ENCODE results near the gene CLDN17. TPM values are rescaled to one million over a fixed set of nuclear protein-coding genes. Genes with fewer than 3 reads are reported as not detected.

CLDN17 gene
- total RNA-seq: not detected
- long read RNA-seq, donor 1: 0 reads
- long read RNA-seq, donor 2: 0 reads

DNA sequence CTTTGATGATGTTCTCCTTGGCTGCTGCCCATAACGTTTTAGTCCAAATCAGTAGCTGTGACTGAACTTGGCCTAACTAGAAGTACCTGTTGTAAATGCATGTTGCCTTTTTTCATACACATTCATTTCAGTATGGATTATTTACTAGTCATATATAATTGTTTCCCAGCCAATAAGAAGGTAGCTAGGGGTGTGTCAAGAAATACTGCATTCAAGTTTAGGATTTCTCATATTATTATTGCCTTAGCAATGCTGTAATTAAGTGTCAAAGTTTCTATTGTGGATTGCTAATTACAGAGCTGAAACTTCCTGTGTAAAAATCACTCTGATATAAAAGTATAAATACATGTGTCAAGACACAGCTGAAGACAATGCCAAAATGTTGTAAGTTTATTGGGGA lies at the start of gene CLDN17:
TSS of gene CLDN17 (minus strand) at position 101 of the 400 bp plus-strand sequence. CDS start 188 bp downstream, outside the sequence.
- no peak for DNase-seq (ENCODE audit: low spot score)
- intact Hi-C loops (cut with DNase I): no loop called here

DNA sequence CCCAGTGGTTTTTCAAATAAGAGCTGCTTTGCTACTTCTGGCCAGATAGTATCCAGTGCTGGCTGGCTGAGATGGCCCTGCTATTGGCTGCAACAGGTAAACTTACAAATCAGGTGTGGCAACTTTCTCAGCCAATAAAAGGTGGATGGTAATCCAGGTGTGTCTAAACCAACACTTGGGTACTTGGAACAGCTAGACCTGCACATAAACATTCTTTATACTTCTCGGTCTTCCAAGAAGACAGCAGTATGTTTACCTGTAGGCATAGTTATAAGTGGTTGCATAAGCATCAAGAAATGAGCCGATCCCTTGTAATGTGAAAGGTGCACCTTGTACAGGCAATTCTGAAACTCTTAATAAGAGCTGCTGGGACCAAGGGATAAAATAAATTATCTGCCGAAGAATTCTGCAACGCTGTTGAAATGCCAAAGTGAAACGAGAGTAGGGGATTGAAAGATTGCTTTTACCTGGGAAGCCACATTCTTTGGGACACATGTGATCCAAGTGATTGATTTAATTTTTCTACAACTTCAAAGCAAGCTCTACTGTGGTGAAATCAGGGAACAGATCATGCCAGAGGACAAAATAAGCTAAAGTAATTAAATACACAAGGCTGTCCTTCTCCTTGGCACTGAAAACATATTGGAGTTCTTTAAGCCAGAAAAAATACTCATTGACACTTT lies 49.6 kb upstream of the CLDN17 start, which contains the start of gene CLDN8:
TSS of gene CLDN8 (minus strand) at position 57 of the 683 bp plus-strand sequence. CDS start 172 bp downstream, outside the sequence.
- no peak for DNase-seq (ENCODE audit: low spot score)
- intact Hi-C loops (cut with DNase I): no loop called here

DNA sequence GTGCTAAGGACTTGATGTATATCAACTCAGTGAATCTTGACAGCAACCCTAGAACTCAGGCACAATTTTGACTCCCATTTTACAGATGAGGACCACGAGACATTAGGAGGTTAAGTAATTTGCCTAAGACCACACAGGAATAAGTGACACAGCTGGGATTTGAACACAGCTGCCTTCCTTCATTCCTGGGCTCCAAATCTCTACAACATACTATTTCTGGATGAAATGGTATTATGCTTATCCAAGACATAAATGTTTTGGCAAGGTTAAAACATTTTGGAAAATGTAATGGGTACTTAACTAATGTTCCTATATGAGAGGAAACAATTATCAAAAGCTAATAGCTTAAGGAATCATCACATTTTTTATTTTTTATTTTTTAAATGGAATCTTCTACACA lies 44.5 kb upstream of the CLDN17 start:
- intact Hi-C loops (cut with DNase I): no loop called here
- no peak for DNase-seq (ENCODE audit: low spot score)

- intact Hi-C loops (cut with DNase I): no loop called here
- DNase-seq (ENCODE audit: low spot score): no peak
Measured at GRCh38 chr21:30209601-30210000, 43.0 kb upstream of the CLDN17 start.

GRCh38 chr21:30207252-30207579 lies 40.6 kb upstream of the CLDN17 start:
- no peak for DNase-seq (ENCODE audit: low spot score)
- intact Hi-C loops (cut with DNase I): no loop called here

GRCh38 chr21:30206551-30207251 lies 40.1 kb upstream of the CLDN17 start:
- intact Hi-C loops (cut with DNase I): no loop called here

GRCh38 chr21:30200000-30200399 lies 33.4 kb upstream of the CLDN17 start:
- intact Hi-C loops (cut with DNase I): no loop called here

More at GRCh38 chr21:30206551-30207251, 40.1 kb upstream of the CLDN17 start:
- DNase-seq (ENCODE audit: low spot score): no peak

GRCh38 chr21:30194701-30195299 lies 28.2 kb upstream of the CLDN17 start:
- intact Hi-C loops (cut with DNase I): no loop called here
- DNase-seq (ENCODE audit: low spot score): no peak

More at GRCh38 chr21:30200000-30200399, 33.4 kb upstream of the CLDN17 start:
- DNase-seq (ENCODE audit: low spot score): no peak

GRCh38 chr21:30193201-30193600 lies 26.6 kb upstream of the CLDN17 start:
- intact Hi-C loops (cut with DNase I): no loop called here
- no peak for DNase-seq (ENCODE audit: low spot score)

GRCh38 chr21:30190554-30190953 lies 23.9 kb upstream of the CLDN17 start:
- DNase-seq (ENCODE audit: low spot score): no peak
- intact Hi-C loops (cut with DNase I): no loop called here

DNA sequence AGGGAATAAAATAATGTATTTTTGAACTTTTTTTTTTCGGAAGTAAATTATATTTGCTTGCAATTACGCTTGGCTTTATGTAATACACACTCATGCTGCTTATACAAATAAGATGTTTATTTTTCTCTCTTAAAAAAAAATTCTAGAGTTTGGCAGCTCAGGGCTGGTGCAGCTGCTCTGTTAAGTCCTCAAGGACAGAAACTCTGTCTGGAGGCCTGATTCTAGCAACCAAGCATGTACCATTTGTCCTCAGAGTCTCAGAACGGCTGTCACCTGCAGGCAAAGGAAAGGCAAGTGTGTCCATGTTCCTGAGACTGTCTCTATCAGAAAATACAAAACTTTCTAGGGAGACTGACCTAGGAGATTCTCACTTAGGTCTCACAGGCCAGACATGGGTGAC lies 23.2 kb upstream of the CLDN17 start:
- DNase-seq (ENCODE audit: low spot score): no peak
- intact Hi-C loops (cut with DNase I): no loop called here

DNA sequence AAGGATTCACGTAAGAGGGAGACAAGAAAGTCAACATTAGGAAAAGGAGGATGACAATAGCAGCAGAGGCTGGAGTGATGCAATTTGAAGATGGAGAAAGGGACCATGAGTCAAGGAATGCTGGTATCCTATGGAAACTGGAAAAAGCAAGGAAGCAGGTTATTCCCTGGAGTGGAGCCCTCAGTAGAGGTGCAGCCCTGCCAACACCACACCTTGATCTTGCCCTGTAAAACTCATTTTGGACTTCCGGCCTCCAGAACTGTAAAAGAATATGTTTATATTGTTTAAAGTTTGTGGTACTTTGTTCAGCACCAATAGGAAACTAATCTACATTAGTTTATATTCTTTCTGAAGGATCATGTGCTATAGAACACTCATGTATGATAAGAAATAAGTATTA lies 19.6 kb upstream of the CLDN17 start:
- DNase-seq (ENCODE audit: low spot score): no peak
- intact Hi-C loops (cut with DNase I): no loop called here

- no peak for DNase-seq (ENCODE audit: low spot score)
- intact Hi-C loops (cut with DNase I): no loop called here
Measured at GRCh38 chr21:30168086-30168485, 1.5 kb upstream of the CLDN17 start.

GRCh38 chr21:30166171-30166570 lies 434 bp downstream of the CLDN17 start:
- intact Hi-C loops (cut with DNase I): no loop called here
- no peak for DNase-seq (ENCODE audit: low spot score)

- no peak for DNase-seq (ENCODE audit: low spot score)
- intact Hi-C loops (cut with DNase I): loop anchor here in 1 of 2 donors (5.0 kb wide), 1 partner anchor 1683 kb away; no protein-coding TSS in a partner anchor
Measured at GRCh38 chr21:30164796-30165195, 1.8 kb downstream of the CLDN17 start.

DNA sequence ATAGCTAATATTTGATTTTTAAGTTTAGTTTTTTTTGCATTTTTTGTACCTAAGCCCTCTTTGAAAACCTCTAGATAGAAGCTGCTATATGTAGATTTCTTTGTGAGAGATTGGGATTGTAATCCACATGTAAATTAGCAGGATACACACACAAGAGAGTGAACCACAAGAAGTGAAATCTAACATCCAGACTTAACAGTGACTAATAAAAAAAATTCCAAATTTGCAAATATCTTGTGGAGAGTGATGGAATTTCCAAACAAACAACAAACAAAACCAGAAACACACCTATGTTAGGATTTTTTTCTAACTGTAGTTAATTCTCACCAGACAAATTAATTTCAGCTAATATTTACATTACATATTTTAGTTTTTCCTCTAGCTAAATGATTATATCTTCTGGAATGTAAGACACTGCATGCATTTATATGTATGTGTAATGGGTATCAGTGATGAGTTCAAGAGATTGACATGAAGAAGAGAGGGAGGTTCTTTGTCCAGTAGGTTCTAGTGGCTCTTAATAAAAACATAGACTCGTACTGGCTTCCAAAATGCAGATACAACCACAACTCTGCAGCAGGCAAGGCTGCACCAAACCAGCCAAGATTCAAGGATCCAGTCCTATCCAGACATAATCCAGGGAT lies 12.8 kb downstream of the CLDN17 start:
- DNase-seq (ENCODE audit: low spot score): no peak
- intact Hi-C loops (cut with DNase I): no loop called here

DNA sequence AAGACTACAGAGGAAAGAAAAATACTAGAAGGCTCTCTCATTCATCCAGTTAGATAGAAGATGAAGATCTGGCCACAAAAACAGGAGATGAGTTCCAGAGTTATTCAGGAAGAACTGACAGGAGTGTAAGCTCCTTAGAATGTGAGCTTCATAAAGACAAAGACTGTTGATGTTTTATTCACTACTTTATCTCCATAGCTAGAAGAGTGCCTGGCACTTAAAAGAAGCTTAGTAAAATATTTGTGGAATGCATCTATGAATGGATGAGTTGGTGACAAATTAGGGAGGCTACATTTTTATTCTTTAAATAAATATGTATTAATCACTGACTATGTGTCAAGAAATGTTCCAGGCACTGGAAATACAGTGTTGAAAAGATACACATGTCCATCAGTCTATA lies 13.8 kb downstream of the CLDN17 start:
- no peak for DNase-seq (ENCODE audit: low spot score)
- intact Hi-C loops (cut with DNase I): no loop called here

GRCh38 chr21:30148906-30149305 lies 17.7 kb downstream of the CLDN17 start:
- DNase-seq (ENCODE audit: low spot score): no peak
- intact Hi-C loops (cut with DNase I): no loop called here

GRCh38 chr21:30146558-30147282 lies 19.9 kb downstream of the CLDN17 start:
- intact Hi-C loops (cut with DNase I): no loop called here

More at GRCh38 chr21:30146558-30147282, 19.9 kb downstream of the CLDN17 start:
- no peak for DNase-seq (ENCODE audit: low spot score)
